ENCODE measurements around the gene PRIM2. TPM values are rescaled to one million over a fixed set of nuclear protein-coding genes. Genes with fewer than 3 reads are reported as not detected.
"Not testable (repeated sequence)": the region's sequence is repeated elsewhere in the genome, so short reads cannot be mapped to it uniquely, and the experiment has no call there.

The PRIM2 gene
- total RNA-seq, 4 donors from 2014 or later = 5.6 to 19.5 (median 6.9) TPM

DNA sequence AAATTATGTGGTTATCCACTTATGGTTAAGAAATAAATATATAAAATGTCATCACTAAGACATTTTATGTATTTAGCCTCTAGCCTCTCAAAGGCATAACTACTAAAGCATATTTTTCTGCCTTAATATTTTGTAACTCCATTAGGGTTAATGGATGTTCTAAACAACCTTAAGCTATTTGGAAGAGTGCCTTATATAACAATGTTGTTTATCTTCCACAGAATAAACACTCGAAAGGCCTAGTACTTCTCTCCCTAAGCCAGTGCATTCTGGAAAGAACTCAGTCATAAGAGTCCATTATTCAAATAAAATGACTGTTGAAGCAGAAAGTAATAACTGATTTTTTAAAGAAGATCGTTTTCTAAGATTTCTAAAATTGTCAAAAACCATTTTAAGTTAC is 15.0 kb upstream of the PRIM2 start:
- no peak for ATAC-seq (ENCODE audit: low FRiP score)
- DNase-seq (ENCODE audit: low spot score) = no peak
- no peak for TF ChIP-seq CTCF (IDR thresholded peaks at IDR 0.05)

GRCh38 chr6:57303931-57304681 is 13.3 kb upstream of the PRIM2 start:
- TF ChIP-seq CTCF (IDR thresholded peaks at IDR 0.05) = no peak
- ATAC-seq (ENCODE audit: low FRiP score) = no peak
- no peak for DNase-seq (ENCODE audit: low spot score)

DNA sequence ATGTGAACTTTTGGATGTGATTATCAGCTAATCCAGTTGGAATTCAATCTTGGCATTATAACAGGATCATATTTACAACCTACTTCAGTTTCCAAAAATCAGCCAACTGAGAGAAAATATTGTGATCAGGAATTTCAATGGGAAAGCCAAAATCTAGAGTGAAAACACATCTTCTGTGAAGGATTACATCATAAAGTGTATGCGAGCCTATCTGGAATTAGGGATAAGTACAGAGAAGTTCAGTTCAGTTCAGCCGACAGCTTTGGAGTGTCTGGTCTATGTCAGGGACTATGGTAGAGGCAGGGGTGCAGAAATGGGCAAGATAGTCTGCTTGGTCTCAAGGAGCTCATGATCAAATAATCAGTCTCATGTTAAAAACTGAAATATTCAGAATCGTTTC is 12.3 kb upstream of the PRIM2 start:
- ATAC-seq (ENCODE audit: low FRiP score) (no peak), DNase-seq (ENCODE audit: low spot score) (no peak)
- no peak for TF ChIP-seq CTCF (IDR thresholded peaks at IDR 0.05)

DNA sequence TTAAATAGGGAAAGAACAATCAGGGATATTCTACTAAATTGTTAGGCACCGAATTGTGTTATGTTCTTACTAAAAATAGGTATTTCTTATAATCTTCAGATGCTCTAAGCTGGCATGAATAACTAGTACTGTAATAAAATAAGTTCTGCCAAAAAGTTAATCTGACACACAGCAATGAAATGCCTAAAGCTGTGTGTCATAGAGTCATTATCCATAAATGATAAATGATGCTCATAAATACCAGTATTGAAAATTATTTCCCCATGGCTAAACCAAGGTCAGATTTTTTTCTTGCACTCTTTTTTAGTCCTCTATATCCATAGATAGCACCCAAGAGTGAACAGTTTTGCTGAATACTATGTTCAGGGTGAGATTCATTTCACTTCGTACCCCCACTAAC is 11.7 kb upstream of the PRIM2 start:
- no peak for TF ChIP-seq CTCF (IDR thresholded peaks at IDR 0.05)
- no peak for DNase-seq (ENCODE audit: low spot score)
- ATAC-seq (ENCODE audit: low FRiP score) = peak; percentile 81

DNA sequence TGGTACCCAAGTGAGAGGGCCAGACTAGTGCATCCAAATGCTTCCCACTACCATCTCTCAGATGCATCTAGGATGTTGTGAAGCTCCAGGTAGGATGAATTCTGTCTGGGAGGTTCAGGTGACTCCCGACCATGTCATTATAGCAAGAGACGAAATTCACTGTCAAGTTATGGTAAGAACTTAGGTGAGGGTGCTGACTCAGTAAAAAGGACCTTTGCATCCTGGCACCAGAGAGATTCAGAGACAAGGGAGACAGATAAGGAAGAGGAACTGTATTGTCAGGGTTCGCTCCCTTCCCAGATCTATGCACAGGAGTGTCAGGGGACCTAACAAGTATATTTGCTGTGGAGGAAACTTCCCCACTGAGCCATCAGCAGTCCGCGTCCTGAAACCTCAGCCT is 11.2 kb upstream of the PRIM2 start:
- DNase-seq (ENCODE audit: low spot score) = no peak
- no peak for TF ChIP-seq CTCF (IDR thresholded peaks at IDR 0.05)
- ATAC-seq (ENCODE audit: low FRiP score) = no peak

DNA sequence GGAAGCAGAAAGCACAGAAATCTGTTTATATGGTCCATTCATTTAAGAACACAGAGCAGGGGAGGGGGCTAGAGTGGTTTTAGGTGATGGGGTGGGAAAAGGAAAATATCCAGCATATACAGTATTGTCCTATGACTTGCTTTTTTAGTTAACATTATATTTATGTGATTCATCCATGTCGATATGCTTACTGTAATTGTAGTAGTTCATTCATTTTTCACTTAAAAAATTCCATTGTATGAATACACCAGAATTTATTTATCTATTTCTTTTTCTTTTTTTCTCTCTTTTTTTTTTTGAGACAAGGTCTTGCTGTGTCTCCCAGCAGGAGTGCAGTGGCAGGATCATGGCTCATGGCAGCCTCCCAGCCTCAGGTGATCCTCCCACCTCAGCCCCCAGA is 9.6 kb upstream of the PRIM2 start:
- no peak for TF ChIP-seq CTCF (IDR thresholded peaks at IDR 0.05)
- DNase-seq (ENCODE audit: low spot score) = no peak
- ATAC-seq (ENCODE audit: low FRiP score) = no peak

- DNase-seq (ENCODE audit: low spot score); ATAC-seq (ENCODE audit: low FRiP score): not testable (repeated sequence)
Measured at GRCh38 chr6:57308755-57309154, 8.7 kb upstream of the PRIM2 start.

DNA sequence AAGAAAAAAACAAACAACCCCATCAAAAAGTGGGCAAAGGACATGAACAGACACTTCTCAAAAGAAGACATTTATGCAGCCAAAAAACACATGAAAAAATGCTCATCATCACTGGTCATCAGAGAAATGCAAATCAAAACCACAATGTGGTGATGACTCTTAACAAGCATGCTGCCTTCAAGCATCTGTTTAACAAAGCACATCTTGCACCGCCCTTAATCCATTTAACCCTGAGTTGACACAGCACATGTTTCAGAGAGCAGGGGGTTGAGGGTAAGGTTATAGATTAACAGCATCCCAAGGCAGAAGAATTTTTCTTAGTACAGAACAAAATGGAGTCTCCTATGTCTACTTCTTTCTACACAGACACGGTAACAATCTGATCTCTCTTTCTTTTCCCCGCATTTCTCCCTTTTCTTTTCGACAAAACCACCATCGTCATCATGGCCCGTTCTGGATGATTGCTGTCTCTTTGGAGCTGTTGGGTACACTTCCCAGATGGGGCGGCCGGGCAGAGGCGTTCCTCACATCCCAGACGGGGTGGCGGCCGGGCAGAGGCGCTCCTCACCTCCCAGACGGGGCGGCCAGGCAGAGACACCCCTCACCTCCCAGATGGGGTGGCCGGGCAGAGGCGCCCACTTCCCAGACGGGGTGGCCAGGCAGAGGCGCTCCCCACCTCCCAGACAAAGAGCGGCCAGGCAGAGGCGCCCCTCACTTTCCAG is 7.2 kb upstream of the PRIM2 start:
- not testable (repeated sequence) for DNase-seq (ENCODE audit: low spot score); ATAC-seq (ENCODE audit: low FRiP score)
